Subcutaneous abdominal adipose tissue (tissue), 5 donors: ENCODE measurements around the gene CACYBP.
A peak's percentile ranks its signal among the peaks of the same experiment; 100 is the strongest.
"Not testable (repeated sequence)": the region's sequence is repeated elsewhere in the genome, so short reads cannot be mapped to it uniquely, and the experiment has no call there.

Experiments
- H3K27ac ChIP-seq: one replicate; pipeline ENCODE4 v1.7.0; 2013; ENCODE audit warnings: low read depth, mild to moderate bottlenecking, inconsistent platforms, low read length, moderate library complexity
- H3K27me3 ChIP-seq, 5 donors: one replicate each; pipeline ENCODE4 v1.7.0; 2013; ENCODE audit warnings: low read length in 5 of 5, inconsistent platforms in 1 of 5; ENCODE audit not compliant: control insufficient read depth in 5 of 5, insufficient read depth in 4 of 5
- H3K36me3 ChIP-seq, 5 donors: one replicate each; pipeline ENCODE4 v1.7.0; 2013; ENCODE audit warnings: low read length in 5 of 5; ENCODE audit not compliant: control insufficient read depth in 5 of 5, insufficient read depth in 5 of 5
- H3K4me1 ChIP-seq, 5 donors: one replicate each; pipeline ENCODE4 v1.7.0; 2013; ENCODE audit warnings: low read length in 5 of 5, mild to moderate bottlenecking in 3 of 5, moderate library complexity in 1 of 5; ENCODE audit not compliant: control insufficient read depth in 5 of 5, insufficient read depth in 5 of 5
- H3K4me3 ChIP-seq, 5 donors: one replicate each; pipeline ENCODE4 v1.7.0; 2013; ENCODE audit warnings: low read length in 5 of 5, low read depth in 1 of 5
- H3K9ac ChIP-seq, 5 donors: one replicate each; pipeline ENCODE4 v1.7.0; 2013; ENCODE audit warnings: low read length in 5 of 5, mild to moderate bottlenecking in 4 of 5, moderate library complexity in 3 of 5
- H3K9me3 ChIP-seq, 5 donors: one replicate each; pipeline ENCODE4 v1.7.0; 2013; ENCODE audit warnings: low read length in 5 of 5; ENCODE audit not compliant: control insufficient read depth in 5 of 5
- donor health status: healthy.
- donor health status: healthy.
- donor health status: healthy.
- donor health status: healthy.
- donor health status: healthy.

The CACYBP gene

DNA sequence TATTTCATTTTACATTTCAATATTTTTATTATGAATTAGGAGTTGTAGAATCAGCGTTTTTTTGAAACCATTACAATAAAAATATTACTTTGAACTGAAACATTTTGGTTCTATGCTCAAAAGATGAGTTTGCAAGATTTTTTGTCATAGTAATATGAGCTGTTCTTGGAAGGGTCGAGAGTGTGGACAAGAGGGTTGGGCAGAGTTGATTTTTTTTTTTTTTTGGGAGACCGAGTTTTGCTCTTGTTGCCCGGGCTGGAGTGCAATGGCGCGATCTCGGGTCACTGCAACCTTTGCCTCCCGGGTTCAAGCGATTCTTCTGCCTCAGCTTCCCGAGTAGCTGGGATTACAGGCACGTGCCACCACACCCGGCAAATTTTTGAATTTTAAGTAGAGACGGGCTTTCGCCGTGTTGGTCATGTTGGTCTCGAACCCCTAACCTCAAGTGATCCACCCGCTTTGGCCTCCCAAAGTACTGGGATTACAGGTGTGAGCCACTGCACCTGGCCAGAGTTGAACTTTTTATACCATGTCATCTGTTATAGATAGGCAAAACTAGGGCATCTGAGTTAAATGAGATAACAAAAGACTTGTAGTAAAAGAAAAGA, 3.3 kb downstream of the CACYBP start:
- Histone ChIP-seq H3K4me3 (peak overlapping the region in 1 of 5 donors; percentile 23), H3K27me3 (no peaks in the 10 kb centered on the region), H3K9ac (peak overlapping the region in 2 of 5 donors; percentile 32 to 48), H3K9me3 (no peaks in the 10 kb centered on the region), H3K36me3 (peaks cover 13 to 28% (median 24%) of the 10 kb centered on the region in 5 donors), H3K4me1 (peaks cover 0 to 43% (median 36%) of the 10 kb centered on the region in 5 donors), H3K27ac (peak overlapping the region; percentile 26)

DNA sequence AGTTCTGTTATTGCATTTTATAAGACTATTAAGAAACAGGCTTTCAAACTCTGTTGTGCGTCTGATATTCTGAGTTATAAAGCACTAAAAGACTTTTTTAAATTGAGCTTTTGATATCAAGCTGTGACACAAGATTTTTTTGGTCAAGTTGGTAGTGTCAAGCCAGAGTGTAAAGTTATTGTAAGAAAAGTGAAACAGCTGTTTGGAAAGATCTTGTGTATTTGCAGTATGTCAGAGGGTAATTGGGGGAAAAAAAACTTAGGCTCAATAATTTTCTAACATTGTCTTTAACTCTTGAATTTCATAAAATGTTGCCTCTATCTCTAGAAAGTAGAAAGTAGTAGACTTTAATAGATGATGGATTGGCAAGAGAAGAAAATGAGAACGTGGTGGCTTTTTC, 3.8 kb downstream of the CACYBP start:
- peak overlapping the region; percentile 59 for H3K27ac ChIP-seq
- H3K4me3 ChIP-seq, result no peak overlapping the region
- H3K4me1 ChIP-seq, result peaks cover 0 to 39% (median 35%) of the 10 kb centered on the region in 5 donors
- no peaks in the 10 kb centered on the region for H3K9me3 ChIP-seq
- H3K9ac ChIP-seq, result peak overlapping the region in 2 of 5 donors; percentile 32 to 48
- peaks cover 17 to 30% (median 27%) of the 10 kb centered on the region in 5 donors for H3K36me3 ChIP-seq
- no peaks in the 10 kb centered on the region for H3K27me3 ChIP-seq

DNA sequence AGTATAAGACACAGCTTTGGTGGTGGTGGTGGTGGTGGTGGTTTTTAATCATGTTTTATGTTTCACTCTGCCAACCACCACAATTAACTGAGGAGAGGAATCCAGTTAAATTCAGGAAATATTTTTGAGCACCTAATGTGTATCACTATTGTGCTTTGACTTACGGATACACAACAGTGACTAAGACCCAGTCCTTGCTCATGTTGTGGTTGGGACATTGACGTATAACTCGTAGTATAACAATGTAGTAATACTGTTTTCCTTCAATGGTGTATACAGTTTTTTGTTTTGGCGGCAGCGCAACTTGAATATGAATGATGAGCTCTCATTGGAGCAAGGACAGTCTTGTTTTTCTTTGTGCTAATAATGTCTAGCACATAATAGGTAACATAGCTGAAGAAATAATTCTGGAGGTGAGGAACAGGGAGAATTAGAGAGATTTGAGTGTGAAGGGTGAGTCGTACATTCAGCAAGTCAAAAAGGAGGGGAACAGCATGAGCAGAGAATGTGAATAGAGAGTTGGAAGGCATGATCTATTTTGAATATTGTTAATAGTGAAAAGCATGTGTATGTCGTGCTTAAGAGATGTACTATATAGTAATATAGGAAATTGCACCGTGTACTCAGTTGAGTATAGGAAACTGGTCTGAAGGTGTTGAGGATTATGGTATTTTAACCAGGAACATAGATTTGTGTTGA, 5.5 kb downstream of the CACYBP start:
- H3K4me3 ChIP-seq, result no peak overlapping the region
- peaks cover 28 to 42% (median 40%) of the 10 kb centered on the region in 5 donors for H3K36me3 ChIP-seq
- no peak overlapping the region for H3K9ac ChIP-seq
- H3K4me1 ChIP-seq, result peaks cover 0 to 31% (median 28%) of the 10 kb centered on the region in 5 donors
- no peaks in the 10 kb centered on the region for H3K9me3 ChIP-seq
- no peaks in the 10 kb centered on the region for H3K27me3 ChIP-seq
- H3K27ac ChIP-seq, result no peak overlapping the region

DNA sequence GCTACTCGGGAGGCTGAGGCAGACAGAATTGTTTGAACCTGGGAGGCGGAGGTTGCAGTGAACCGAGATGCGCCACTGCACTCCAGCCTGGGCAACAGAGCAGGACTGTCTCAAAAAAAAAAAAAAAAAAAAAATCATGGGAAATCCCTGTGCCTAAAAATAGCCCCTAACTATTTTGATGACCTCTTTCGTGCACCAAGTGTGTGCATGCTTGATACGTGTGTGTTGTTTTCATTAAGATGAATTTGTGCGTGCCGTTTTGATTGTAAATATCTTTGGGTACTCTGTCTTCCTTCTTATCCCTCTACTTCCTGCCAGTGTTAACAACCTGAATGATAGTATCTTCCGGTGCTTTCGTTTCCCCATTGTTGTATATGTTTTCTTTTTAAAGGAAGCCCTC, 9.8 kb downstream of the CACYBP start:
- H3K27me3 ChIP-seq, result no peaks in the 10 kb centered on the region
- H3K4me3 ChIP-seq, result no peak overlapping the region
- peaks cover 0 to 7% (median 0%) of the 10 kb centered on the region in 5 donors for H3K4me1 ChIP-seq
- peaks cover 61 to 84% (median 74%) of the 10 kb centered on the region in 5 donors for H3K36me3 ChIP-seq
- H3K9ac ChIP-seq, result no peak overlapping the region
- H3K27ac ChIP-seq, result no peak overlapping the region
- no peaks in the 10 kb centered on the region for H3K9me3 ChIP-seq

DNA sequence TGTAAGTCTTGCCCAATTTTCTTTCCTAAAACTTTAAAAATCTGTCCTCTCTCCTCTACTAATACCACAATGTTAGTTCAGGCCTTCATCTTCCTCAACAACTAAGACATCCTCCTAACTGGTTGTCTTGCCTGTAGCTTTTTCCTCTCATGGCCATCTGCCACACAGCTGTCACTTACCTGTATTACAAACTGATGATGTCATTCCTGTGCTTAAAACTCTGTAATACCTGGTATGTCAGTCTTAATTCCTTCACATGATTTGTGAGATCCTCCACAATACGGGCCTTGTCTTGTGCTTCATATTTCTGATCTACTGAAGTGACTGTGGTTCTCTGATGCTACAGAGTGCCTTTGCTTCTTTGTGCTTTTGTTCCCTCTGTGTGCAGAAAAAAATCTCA, 13.7 kb downstream of the CACYBP start:
- H3K36me3 ChIP-seq, result peaks cover 63 to 95% (median 78%) of the 10 kb centered on the region in 5 donors
- no peaks in the 10 kb centered on the region for H3K9me3 ChIP-seq

DNA sequence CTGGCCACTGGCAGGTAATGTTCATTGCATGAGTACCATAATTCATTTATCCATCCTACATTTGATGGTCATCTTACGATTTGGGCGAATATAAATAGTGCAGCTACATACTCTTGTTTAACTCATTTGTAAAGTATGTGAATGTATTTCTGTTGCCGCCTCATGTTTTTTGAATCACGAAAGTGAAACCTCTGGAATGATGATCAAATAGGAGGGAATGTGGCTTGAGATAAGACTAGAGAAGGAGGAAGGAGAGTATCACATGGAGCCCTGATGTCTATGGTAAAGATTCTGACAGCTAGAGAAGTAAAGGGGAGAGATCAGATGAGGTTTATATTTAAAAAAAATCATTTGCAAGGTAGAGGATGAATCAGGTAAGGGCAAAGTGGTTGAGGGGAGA, 15.5 kb downstream of the CACYBP start:
- Histone ChIP-seq H3K9ac (no peak overlapping the region), H3K4me3 (no peak overlapping the region), H3K4me1 (peaks cover 0 to 17% (median 0%) of the 10 kb centered on the region in 5 donors), H3K36me3 (peaks cover 52 to 83% (median 66%) of the 10 kb centered on the region in 5 donors), H3K27ac (no peak overlapping the region), H3K27me3 (no peaks in the 10 kb centered on the region), H3K9me3 (no peaks in the 10 kb centered on the region)

More for the DNA sequence above, 13.7 kb downstream of the CACYBP start:
- H3K9ac ChIP-seq, result no peak overlapping the region
- H3K27ac ChIP-seq, result no peak overlapping the region
- no peaks in the 10 kb centered on the region for H3K27me3 ChIP-seq
- no peak overlapping the region for H3K4me3 ChIP-seq
- peaks cover 0 to 17% (median 0%) of the 10 kb centered on the region in 5 donors for H3K4me1 ChIP-seq

DNA sequence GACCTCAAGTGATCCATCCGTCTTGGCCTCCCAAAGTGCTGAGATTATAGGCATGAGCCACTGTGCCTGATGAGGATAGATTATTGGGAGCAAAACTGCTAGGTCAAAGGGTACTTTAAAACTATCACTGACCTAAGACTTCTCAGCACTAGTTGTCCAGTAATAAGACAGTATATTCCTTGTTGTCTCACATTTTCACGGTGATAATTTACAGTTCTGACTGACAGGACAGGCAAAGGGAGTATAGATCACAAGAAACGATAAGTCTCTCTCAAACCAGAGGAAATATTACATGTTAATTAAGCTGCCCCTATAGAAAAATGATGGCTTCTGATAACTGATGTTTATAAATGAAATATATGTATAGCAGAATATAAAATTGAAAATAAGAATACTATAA, 19.8 kb downstream of the CACYBP start:
- H3K27me3 ChIP-seq, result no peaks in the 10 kb centered on the region
- H3K4me1 ChIP-seq, result peaks cover 0 to 31% (median 12%) of the 10 kb centered on the region in 5 donors
- H3K27ac ChIP-seq, result no peak overlapping the region
- no peak overlapping the region for H3K4me3 ChIP-seq
- H3K9ac ChIP-seq, result no peak overlapping the region
- H3K36me3 ChIP-seq, result peaks cover 19 to 40% (median 35%) of the 10 kb centered on the region in 5 donors
- H3K9me3 ChIP-seq, result no peaks in the 10 kb centered on the region

DNA sequence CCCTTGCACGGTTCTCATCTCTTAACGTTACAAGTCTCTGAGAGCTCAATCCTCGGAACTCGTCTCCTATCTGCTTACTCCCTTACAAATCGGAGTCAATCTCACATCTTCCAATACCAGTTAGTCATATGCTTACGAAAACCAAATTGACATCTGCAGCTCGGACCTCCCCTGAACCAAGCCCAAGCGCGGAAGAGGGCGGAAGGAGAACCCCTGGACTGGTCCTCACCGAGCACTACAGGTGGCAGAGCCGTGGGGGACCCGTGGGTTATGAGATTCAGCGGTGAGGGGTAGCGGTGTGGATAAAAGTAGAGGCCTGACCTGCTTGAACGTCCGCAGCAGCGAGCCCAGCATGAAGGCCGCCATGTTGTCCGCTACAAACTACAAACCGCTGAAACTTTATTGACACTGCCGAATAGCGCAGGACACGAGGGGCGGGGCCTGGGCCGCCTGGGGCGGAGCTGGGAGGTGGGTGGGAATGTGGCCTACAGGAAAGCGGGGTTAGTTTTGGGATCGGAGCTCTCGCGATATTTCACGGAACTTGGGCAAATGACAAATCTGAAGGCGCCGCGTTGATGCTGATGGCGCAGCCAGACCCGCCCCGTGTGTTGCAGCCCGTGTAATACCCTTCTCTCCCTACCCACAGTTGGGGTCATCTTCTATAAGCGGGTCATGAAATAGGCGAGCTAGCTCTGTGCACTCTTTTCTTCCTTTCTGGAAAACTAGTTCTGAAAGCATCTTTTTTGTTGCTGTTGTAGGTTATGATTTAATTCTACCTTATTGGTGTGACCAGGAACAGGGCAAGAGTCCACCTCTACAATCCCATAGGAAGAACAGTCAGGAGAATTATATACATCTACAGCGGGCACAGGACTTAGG, 23.5 kb downstream of the CACYBP start, which contains the start of gene MRPS14:
TSS of gene MRPS14 (minus strand) at position 383 of the 879 bp plus-strand sequence. CDS start at position 366, 17 bp downstream.
- peaks cover 0 to 21% (median 12%) of the 10 kb centered on the region in 5 donors for H3K4me1 ChIP-seq

DNA sequence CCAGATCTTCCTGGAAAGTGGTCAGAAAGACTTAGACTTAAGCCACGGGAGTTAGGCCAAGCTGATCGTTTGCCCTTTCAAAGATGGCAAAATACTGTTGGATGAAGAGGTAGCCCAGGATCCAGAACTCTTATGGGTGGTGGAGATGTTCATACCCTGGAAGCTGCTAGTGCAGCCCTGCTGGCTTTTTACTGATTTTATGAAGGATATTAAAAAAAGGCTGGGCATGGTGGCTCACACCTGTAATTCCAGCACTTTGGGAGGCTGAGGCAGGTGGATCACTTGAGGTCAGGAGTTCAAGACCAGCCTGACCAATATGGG, 24.1 kb downstream of the CACYBP start:
- Histone ChIP-seq H3K4me3 (peak overlapping the region; percentile 73 to 92 (median 77)), H3K4me1 (peaks cover 0 to 21% (median 12%) of the 10 kb centered on the region in 5 donors), H3K9ac (peak overlapping the region in 3 of 5 donors; percentile 81 to 99 (median 96)), H3K27ac (peak overlapping the region; percentile 74)
- H3K36me3 ChIP-seq, H3K9me3 ChIP-seq, H3K27me3 ChIP-seq: not testable (repeated sequence)

More for the DNA sequence above, 23.5 kb downstream of the CACYBP start, which contains the start of gene MRPS14:
- Histone ChIP-seq H3K9ac (peak within 1 kb of the TSS; percentile 42 to 99 (median 81)), H3K27me3 (no peaks in the 10 kb centered on the region), H3K27ac (peak within 1 kb of the TSS; percentile 74), H3K9me3 (no peaks in the 10 kb centered on the region), H3K36me3 (peaks cover 1 to 2% (median 2%) of the 10 kb centered on the region in 5 donors), H3K4me3 (peak within 1 kb of the TSS; percentile 73 to 100 (median 80))
